ENCODE measurements around the gene PDE7B. TPM values are rescaled to one million over a fixed set of nuclear protein-coding genes. Genes with fewer than 3 reads are reported as not detected.

PDE7B gene
- total RNA-seq, 4 donors from 2014 or later = 1.4 to 11.6 (median 3.5) TPM

DNA sequence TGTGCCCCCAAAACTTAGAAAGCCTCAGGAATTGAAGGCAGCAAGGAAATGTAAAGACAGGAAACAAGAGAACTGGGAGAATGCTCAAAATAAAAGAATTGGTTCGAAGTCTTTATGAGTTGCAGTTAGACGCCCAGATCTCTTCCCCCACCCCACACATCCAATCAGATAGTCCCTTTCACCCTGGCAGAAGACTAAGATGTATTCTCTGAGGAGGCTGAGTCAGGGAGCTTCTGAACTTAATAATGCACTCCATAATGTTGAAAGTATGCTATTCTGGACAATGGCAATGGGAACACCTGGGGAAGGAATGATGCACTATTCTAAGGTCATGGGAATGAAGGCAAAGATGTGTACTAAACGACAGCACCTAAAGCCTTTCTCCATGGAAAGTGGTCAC is 225.0 kb downstream of the PDE7B start:
- no peak for DNase-seq
- Histone ChIP-seq H3K27ac (no peak overlapping the region), H3K4me3 (no peak overlapping the region), H3K9me3 (no peaks in the 10 kb centered on the region), H3K4me1 (peaks cover 0 to 4% (median 0%) of the 10 kb centered on the region in 4 donors), H3K27me3 (no peaks in the 10 kb centered on the region), H3K36me3 (no peaks in the 10 kb centered on the region)
- TF ChIP-seq, protein P1, sequence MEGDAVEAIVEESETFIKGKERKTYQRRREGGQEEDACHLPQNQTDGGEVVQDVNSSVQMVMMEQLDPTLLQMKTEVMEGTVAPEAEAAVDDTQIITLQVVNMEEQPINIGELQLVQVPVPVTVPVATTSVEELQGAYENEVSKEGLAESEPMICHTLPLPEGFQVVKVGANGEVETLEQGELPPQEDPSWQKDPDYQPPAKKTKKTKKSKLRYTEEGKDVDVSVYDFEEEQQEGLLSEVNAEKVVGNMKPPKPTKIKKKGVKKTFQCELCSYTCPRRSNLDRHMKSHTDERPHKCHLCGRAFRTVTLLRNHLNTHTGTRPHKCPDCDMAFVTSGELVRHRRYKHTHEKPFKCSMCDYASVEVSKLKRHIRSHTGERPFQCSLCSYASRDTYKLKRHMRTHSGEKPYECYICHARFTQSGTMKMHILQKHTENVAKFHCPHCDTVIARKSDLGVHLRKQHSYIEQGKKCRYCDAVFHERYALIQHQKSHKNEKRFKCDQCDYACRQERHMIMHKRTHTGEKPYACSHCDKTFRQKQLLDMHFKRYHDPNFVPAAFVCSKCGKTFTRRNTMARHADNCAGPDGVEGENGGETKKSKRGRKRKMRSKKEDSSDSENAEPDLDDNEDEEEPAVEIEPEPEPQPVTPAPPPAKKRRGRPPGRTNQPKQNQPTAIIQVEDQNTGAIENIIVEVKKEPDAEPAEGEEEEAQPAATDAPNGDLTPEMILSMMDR (IDR thresholded peaks at IDR 0.05) = no peak
- no peak for TF ChIP-seq POLR2A (IDR thresholded peaks at IDR 0.05)

DNA sequence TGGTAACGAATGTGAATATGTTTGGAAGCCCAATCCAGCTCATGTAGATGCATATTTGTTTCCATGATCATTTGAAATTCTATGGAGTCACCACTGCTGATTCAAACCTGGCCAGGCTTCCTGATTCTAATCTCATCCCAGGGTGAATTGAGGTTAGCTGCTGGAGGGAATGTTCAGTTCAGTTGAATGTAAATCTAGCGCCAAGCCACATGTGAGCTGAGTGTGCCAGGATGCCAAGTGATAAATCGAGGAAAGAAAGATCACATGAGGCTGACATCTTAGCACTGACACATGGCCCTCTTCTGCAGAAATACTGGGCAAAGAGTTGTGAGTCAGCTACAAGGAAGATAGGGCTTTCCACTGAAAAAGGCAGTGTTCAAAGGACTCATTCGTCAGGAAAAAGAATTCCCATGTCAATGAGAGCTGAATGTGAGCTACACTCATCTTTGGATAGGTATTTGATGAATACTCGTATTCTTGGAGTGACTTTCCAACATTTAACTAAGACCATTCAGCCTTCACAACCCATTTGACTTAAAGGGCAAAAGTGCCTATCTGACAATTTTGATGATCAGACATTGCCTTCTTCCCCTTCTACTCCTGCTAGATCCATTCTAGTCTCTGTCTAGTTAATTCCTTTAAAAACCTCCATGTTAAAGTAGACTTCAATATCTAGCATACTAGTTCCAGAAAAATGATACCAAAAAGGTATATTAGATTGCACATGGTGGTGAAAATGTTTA is 226.5 kb downstream of the PDE7B start:
- Histone ChIP-seq H3K4me1 (peaks cover 0 to 4% (median 0%) of the 10 kb centered on the region in 4 donors), H3K27ac (no peak overlapping the region), H3K36me3 (no peaks in the 10 kb centered on the region), H3K4me3 (no peak overlapping the region), H3K9me3 (no peaks in the 10 kb centered on the region), H3K27me3 (no peaks in the 10 kb centered on the region)
- no peak for DNase-seq
- TF ChIP-seq, protein P1 (IDR thresholded peaks at IDR 0.05) = no peak
- TF ChIP-seq POLR2A (IDR thresholded peaks at IDR 0.05) = no peak

DNA sequence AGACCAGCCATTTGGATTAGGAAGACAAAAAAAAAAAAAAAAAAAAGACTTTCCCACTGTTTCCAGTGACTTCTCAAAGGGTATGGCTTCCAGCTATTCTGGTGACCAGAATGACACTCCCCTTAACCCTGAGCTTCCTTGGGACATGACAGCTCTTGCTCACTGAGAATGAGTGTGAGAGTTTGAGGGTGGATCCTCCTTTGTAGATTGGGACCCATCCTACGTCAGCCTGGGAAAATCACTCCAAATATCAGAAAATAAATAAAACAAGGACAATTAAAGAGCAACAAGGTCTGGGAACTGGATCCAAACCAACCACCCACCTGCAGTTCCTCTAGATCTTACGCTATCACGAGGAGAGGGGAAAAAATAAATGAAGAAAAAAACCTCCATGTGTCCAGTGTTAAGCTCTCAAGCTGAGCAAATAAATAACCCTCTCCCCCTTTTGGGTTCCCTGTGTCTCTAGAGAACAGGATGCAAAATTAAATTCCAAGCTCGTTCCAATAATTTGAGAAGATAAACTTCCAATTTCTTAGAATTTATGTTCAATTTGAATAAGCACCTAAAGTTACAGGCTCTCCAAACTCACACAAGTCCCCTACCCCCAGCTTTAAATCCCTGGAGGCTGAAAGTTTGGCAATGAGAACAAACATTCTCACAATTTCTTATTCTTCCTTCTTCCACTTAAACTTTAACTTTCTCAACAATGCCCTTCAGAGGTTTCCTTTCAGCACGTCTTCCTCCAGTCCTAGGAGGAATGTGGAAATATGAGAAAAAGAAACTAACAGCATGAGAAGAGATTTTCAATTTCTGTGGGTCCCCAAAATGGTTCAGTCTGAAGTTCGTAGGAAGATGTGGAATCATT is 228.4 kb downstream of the PDE7B start:
- no peak overlapping the region for H3K27ac ChIP-seq

DNA sequence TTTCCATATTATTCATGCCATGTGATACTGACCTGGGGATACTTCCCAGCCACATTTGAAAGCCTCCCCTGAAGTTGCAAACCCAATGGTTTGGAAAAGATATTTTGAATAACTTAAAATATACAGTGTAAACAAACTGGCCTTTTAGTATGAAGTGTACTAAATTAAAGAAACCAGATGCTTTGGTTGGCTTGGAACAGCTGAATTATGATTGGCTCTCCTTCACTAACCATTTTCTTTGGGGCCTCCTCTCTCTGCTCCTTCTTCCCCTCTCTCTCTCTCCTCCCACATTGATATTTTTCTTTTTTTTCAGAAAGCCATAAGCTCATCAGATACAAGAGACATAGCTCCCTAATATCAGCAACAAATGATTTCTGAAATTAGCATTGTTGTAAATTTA is 232.0 kb downstream of the PDE7B start:
- no peaks in the 10 kb centered on the region for H3K4me1 ChIP-seq
- DNase-seq = no peak
- TF ChIP-seq, protein P1 (IDR thresholded peaks at IDR 0.05) = no peak
- no peak for TF ChIP-seq POLR2A (IDR thresholded peaks at IDR 0.05)
- H3K27ac ChIP-seq = no peak overlapping the region
- H3K27me3 ChIP-seq = no peaks in the 10 kb centered on the region
- no peaks in the 10 kb centered on the region for H3K9me3 ChIP-seq
- no peaks in the 10 kb centered on the region for H3K36me3 ChIP-seq
- H3K4me3 ChIP-seq = no peak overlapping the region

More for the DNA sequence above, 228.4 kb downstream of the PDE7B start:
- Histone ChIP-seq H3K4me1 (peaks cover 0 to 4% (median 0%) of the 10 kb centered on the region in 4 donors), H3K4me3 (no peak overlapping the region), H3K27me3 (no peaks in the 10 kb centered on the region), H3K9me3 (no peaks in the 10 kb centered on the region), H3K36me3 (no peaks in the 10 kb centered on the region)
- TF ChIP-seq, protein P1 (IDR thresholded peaks at IDR 0.05) = no peak
- no peak for TF ChIP-seq POLR2A (IDR thresholded peaks at IDR 0.05)
- no peak for DNase-seq

DNA sequence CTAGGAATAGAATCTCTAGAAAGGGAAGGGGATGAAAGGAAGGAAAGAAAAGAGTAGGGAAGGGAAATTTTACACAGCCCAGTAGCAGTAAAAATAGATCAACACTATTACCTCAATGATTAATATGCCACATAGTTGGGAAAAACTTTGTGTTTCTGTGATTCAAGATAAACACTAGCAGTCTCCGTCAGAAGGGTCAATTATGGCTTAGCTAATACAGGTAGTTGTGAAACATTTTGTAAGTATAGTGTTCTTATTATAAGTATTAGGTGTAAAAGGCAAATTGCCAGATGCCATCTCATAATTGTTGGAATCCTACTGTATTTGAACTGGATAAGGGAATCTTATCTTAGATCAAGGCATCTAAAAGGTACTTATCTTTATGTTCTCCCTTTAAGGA is 232.9 kb downstream of the PDE7B start:
- no peak overlapping the region for H3K4me3 ChIP-seq
- H3K4me1 ChIP-seq = no peaks in the 10 kb centered on the region
- TF ChIP-seq, protein P1 (IDR thresholded peaks at IDR 0.05) = no peak
- no peak for TF ChIP-seq POLR2A (IDR thresholded peaks at IDR 0.05)
- no peak for DNase-seq
- no peaks in the 10 kb centered on the region for H3K9me3 ChIP-seq
- H3K27me3 ChIP-seq = no peaks in the 10 kb centered on the region
- H3K36me3 ChIP-seq = no peaks in the 10 kb centered on the region
- H3K27ac ChIP-seq = no peak overlapping the region

All from Peyer's patch (tissue), 4 donors.